Thoracic aorta (tissue), 2 donors: ENCODE data around the gene EIF4E2. TPM values are rescaled to one million over a fixed set of nuclear protein-coding genes. Genes with fewer than 3 reads are reported as not detected.
"Not testable (repeated sequence)": the region's sequence is repeated elsewhere in the genome, so short reads cannot be mapped to it uniquely, and the experiment has no call there.

ENCODE experiments used
- ATAC-seq: fragments of 150-250 bp; one replicate; pipeline ENCODE4 v1.8.0; 2017; ENCODE audit warnings: low read depth; ENCODE audit not compliant: insufficient number of reproducible peaks, low FRiP score
- DNase-seq: peaks from one replicate; pipeline ENCODE4 v3.0.0-alpha.2; 2020; ENCODE audit warnings: low spot score
- H3K27ac ChIP-seq, 2 donors: fragments of 200-600 bp; sonication (generic); 1 replicate in 1 of 2; 2 replicates in 1 of 2; pipeline ENCODE4 v1.5.1; 2016; ENCODE audit warnings: mild to moderate bottlenecking in 2 of 2, moderate library complexity in 2 of 2
- H3K27me3 ChIP-seq: fragments of 200-600 bp; sonication (generic); replicated peaks from 2 replicates; pipeline ENCODE4 v1.6.0; 2016; ENCODE audit warnings: mild to moderate bottlenecking; ENCODE audit not compliant: insufficient read depth
- H3K36me3 ChIP-seq: fragments of 200-600 bp; sonication (generic); one replicate; pipeline ENCODE4 v1.5.1; 2016
- H3K4me1 ChIP-seq, 2 donors: fragments of 200-600 bp; sonication (generic); 1 replicate in 1 of 2; 2 replicates in 1 of 2; pipeline versions ENCODE4 v1.5.1 to v1.6.0; 2016; ENCODE audit warnings: low read depth in 2 of 2, mild to moderate bottlenecking in 1 of 2; ENCODE audit not compliant: control insufficient read depth in 1 of 2
- H3K4me3 ChIP-seq: fragments of 200-600 bp; sonication (generic); 2 replicates; pipeline ENCODE4 v1.5.1; 2016; ENCODE audit warnings: mild to moderate bottlenecking
- H3K9me3 ChIP-seq: fragments of 200-600 bp; sonication (generic); 2 replicates; pipeline ENCODE4 v1.5.1; 2016
- total RNA-seq, 2 donors: library from RNA; depleted of rRNA; stranded (reverse); fragments of >200 nt; gene quantifications; one replicate each; pipeline versions ENCODE4 v1.1.0 to v1.2.3, GENCODE V29; 2016
- TF ChIP-seq, protein P1 (sequence below): fragments of 200-600 bp; sonication (generic); IDR thresholded peaks from one replicate; pipeline ENCODE4 v1.5.1; 2019; ENCODE audit warnings: antibody characterized with exemption

EIF4E2 gene
- total RNA-seq, 2 donors from 2014 or later, result 42.2 to 51.1 TPM

DNA sequence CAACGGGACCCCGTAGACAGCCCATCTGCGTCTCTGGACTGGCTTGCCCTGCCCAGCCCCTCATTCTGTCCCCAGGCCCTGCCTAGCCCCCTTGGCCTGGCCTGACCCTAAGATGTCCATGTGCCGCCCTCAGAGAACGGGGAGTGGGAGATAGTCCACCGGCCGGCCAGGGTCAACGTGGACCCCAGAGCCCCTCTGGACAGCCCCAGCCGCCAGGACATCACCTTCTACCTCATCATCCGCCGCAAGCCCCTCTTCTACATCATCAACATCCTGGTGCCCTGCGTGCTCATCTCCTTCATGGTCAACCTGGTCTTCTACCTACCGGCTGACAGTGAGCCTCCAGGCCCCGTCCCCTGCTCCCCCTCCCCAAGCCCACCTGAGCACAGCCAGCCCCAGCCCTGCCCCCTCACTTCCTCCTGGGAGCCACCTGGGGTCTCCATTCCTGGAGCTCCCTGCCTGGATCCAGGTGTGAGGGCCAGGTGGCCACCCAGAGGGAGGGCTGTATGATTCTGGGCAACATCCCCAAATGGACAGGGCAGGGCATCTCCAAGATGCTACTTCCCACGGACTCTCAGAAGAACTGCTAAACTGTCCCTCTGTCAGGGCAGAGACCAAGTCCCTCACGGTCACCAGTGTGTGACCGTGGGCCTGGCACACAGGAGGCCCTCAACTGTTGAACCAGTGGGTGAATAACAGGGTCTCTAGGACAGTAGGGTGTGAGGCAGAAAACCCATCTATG lies 20.5 kb upstream of the EIF4E2 start:
- Histone ChIP-seq H3K4me1 (peaks cover 0 to 6% of the 10 kb centered on the region in 2 donors), H3K9me3 (no peaks in the 10 kb centered on the region), H3K27ac (no peak overlapping the region), H3K27me3 (no peaks in the 10 kb centered on the region), H3K36me3 (no peaks in the 10 kb centered on the region), H3K4me3 (no peak overlapping the region)
- DNase-seq (no peak), ATAC-seq (no peak)
- TF ChIP-seq, protein P1, sequence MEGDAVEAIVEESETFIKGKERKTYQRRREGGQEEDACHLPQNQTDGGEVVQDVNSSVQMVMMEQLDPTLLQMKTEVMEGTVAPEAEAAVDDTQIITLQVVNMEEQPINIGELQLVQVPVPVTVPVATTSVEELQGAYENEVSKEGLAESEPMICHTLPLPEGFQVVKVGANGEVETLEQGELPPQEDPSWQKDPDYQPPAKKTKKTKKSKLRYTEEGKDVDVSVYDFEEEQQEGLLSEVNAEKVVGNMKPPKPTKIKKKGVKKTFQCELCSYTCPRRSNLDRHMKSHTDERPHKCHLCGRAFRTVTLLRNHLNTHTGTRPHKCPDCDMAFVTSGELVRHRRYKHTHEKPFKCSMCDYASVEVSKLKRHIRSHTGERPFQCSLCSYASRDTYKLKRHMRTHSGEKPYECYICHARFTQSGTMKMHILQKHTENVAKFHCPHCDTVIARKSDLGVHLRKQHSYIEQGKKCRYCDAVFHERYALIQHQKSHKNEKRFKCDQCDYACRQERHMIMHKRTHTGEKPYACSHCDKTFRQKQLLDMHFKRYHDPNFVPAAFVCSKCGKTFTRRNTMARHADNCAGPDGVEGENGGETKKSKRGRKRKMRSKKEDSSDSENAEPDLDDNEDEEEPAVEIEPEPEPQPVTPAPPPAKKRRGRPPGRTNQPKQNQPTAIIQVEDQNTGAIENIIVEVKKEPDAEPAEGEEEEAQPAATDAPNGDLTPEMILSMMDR, result no peak

- no peak for DNase-seq
- Histone ChIP-seq H3K27me3 (no peaks in the 10 kb centered on the region), H3K36me3 (no peaks in the 10 kb centered on the region), H3K4me1 (no peaks in the 10 kb centered on the region), H3K27ac (no peak overlapping the region), H3K4me3 (no peak overlapping the region), H3K9me3 (no peaks in the 10 kb centered on the region)
- TF ChIP-seq, protein P1, result no peak
- no peak for ATAC-seq
Observed at GRCh38 chr2:232530626-232531260, 19.7 kb upstream of the EIF4E2 start.

DNA sequence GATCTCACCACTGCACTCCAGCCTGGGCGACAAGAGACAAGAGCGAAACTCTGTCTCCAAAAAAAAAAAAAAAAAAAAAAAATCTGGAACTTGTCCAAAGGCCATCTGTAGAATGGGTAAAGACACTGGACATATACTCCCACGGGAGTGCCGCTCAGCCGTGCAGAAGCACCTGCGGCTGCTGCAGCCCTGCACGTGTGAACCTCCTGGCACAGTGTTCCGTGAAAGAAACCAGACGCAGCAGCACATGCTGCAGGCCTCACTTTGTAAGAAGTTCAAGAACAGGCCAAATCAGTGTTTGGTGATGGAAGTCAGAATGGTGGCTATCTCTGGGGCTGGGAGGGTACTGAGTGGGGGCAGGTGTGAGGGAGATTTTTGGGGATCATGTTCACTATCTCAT lies 18.1 kb upstream of the EIF4E2 start:
- Histone ChIP-seq H3K36me3 (no peaks in the 10 kb centered on the region), H3K4me3 (no peak overlapping the region), H3K9me3 (peaks cover 3% of the 10 kb centered on the region), H3K4me1 (no peaks in the 10 kb centered on the region), H3K27ac (no peak overlapping the region), H3K27me3 (no peaks in the 10 kb centered on the region)
- ATAC-seq (no peak), DNase-seq (no peak)
- TF ChIP-seq, protein P1, result no peak

GRCh38 chr2:232532821-232533220 lies 17.7 kb upstream of the EIF4E2 start:
- H3K4me3 ChIP-seq, H3K9me3 ChIP-seq, H3K27me3 ChIP-seq, H3K4me1 ChIP-seq, H3K27ac ChIP-seq, DNase-seq, ATAC-seq, H3K36me3 ChIP-seq: not testable (repeated sequence)

GRCh38 chr2:232533944-232534710 lies 16.4 kb upstream of the EIF4E2 start:
- H3K36me3 ChIP-seq, result no peaks in the 10 kb centered on the region
- H3K9me3 ChIP-seq, result peaks cover 3% of the 10 kb centered on the region
- TF ChIP-seq, protein P1, result no peak
- ATAC-seq, result no peak
- H3K27ac ChIP-seq, result no peak overlapping the region
- H3K4me3 ChIP-seq, result no peak overlapping the region
- no peaks in the 10 kb centered on the region for H3K4me1 ChIP-seq
- no peaks in the 10 kb centered on the region for H3K27me3 ChIP-seq
- no peak for DNase-seq
